A172 (cell line): Measurements from ENCODE around the gene MEGF11. TPM values are rescaled to one million over a fixed set of nuclear protein-coding genes. Genes with fewer than 3 reads are reported as not detected.
A peak's percentile ranks its signal among the peaks of the same experiment; 100 is the strongest.
"Not testable (repeated sequence)": the region's sequence is repeated elsewhere in the genome, so short reads cannot be mapped to it uniquely, and the experiment has no call there.

Experiments
- DNase-seq: peaks from one replicate; pipeline ENCODE4 v3.0.0-alpha.2; 2015; ENCODE audit warnings: low spot score
- total RNA-seq: library from RNA; depleted of rRNA; stranded (reverse); fragments of >200 nt; shearing (Covaris generic); gene quantifications from 2 replicates; pipeline ENCODE4 v1.2.3, GENCODE V29; 2014

The MEGF11 gene
- total RNA-seq, 1 experiment from 2014 or later: 0.57 TPM

GRCh38 chr15:66003129-66003528 lies 250.4 kb downstream of the MEGF11 start:
- not testable (repeated sequence) for DNase-seq

GRCh38 chr15:66001717-66002426 lies 251.7 kb downstream of the MEGF11 start:
- no peak for DNase-seq

- no peak for DNase-seq
Observed at GRCh38 chr15:66001042-66001441, 252.5 kb downstream of the MEGF11 start.

- no peak for DNase-seq
Observed at GRCh38 chr15:65998486-65998885, 255.1 kb downstream of the MEGF11 start.

- DNase-seq: no peak
Observed at GRCh38 chr15:65996901-65997300, 256.6 kb downstream of the MEGF11 start.

GRCh38 chr15:65994832-65995231 lies 258.7 kb downstream of the MEGF11 start:
- DNase-seq: no peak

- no peak for DNase-seq
Observed at GRCh38 chr15:65993762-65994161, 259.8 kb downstream of the MEGF11 start.

- DNase-seq: no peak
Observed at GRCh38 chr15:65993236-65993635, 260.3 kb downstream of the MEGF11 start.

GRCh38 chr15:65991721-65992483 lies 261.6 kb downstream of the MEGF11 start:
- no peak for DNase-seq

- no peak for DNase-seq
Observed at GRCh38 chr15:65990298-65990981, 263.1 kb downstream of the MEGF11 start.

GRCh38 chr15:65987100-65987499 lies 266.4 kb downstream of the MEGF11 start:
- DNase-seq: no peak

GRCh38 chr15:65986416-65986815 lies 267.1 kb downstream of the MEGF11 start:
- no peak for DNase-seq

GRCh38 chr15:65985387-65985786 lies 268.2 kb downstream of the MEGF11 start:
- DNase-seq: no peak

GRCh38 chr15:65982627-65983322 lies 270.8 kb downstream of the MEGF11 start:
- DNase-seq: no peak

GRCh38 chr15:65981837-65982626 lies 271.5 kb downstream of the MEGF11 start:
- DNase-seq: no peak

- peak; percentile 71 for DNase-seq
Observed at GRCh38 chr15:65980824-65981456, 272.6 kb downstream of the MEGF11 start.

GRCh38 chr15:65979837-65980236 lies 273.7 kb downstream of the MEGF11 start:
- no peak for DNase-seq

GRCh38 chr15:65979316-65979715 lies 274.2 kb downstream of the MEGF11 start:
- no peak for DNase-seq

- no peak for DNase-seq
Observed at GRCh38 chr15:65978110-65978509, 275.4 kb downstream of the MEGF11 start.

- DNase-seq: not testable (repeated sequence)
Observed at GRCh38 chr15:65976196-65976595, 277.4 kb downstream of the MEGF11 start.

- no peak for DNase-seq
Observed at GRCh38 chr15:65971741-65971995, 281.9 kb downstream of the MEGF11 start.
